ENCODE data around the gene RGS7.
A peak's percentile ranks its signal among the peaks of the same experiment; 100 is the strongest.
"Not testable (repeated sequence)": the region's sequence is repeated elsewhere in the genome, so short reads cannot be mapped to it uniquely, and the experiment has no call there.

Gene RGS7

GRCh38 chr1:240763771-240764170, 593.2 kb downstream of the RGS7 start:
- no peak for DNase-seq

- DNase-seq = not testable (repeated sequence)
These were observed 593.9 kb downstream of the RGS7 start for GRCh38 chr1:240763095-240763494.

GRCh38 chr1:240762471-240762987, 594.5 kb downstream of the RGS7 start:
- not testable (repeated sequence) for DNase-seq

- DNase-seq = not testable (repeated sequence)
These were observed 598.2 kb downstream of the RGS7 start for GRCh38 chr1:240758777-240759176.

- DNase-seq = no peak
These were observed 598.7 kb downstream of the RGS7 start for GRCh38 chr1:240758296-240758695.

GRCh38 chr1:240747907-240748306, 609.1 kb downstream of the RGS7 start:
- no peak for DNase-seq

- DNase-seq = no peak
These were observed 613.3 kb downstream of the RGS7 start for GRCh38 chr1:240743705-240744104.

GRCh38 chr1:240739754-240740153, 617.3 kb downstream of the RGS7 start:
- no peak for DNase-seq

GRCh38 chr1:240739139-240739538, 617.9 kb downstream of the RGS7 start:
- no peak for DNase-seq

- DNase-seq = no peak
These were observed 619.2 kb downstream of the RGS7 start for GRCh38 chr1:240737766-240738265.

- DNase-seq = no peak
These were observed 619.7 kb downstream of the RGS7 start for GRCh38 chr1:240737298-240737697.

GRCh38 chr1:240734705-240735104, 622.3 kb downstream of the RGS7 start:
- not testable (repeated sequence) for DNase-seq

GRCh38 chr1:240734001-240734400, 623.0 kb downstream of the RGS7 start:
- DNase-seq = no peak

- DNase-seq = peak; percentile 69
These were observed 624.6 kb downstream of the RGS7 start for GRCh38 chr1:240732390-240732789.
